ENCODE results near the gene HOXB4.

HOXB4 gene

DNA sequence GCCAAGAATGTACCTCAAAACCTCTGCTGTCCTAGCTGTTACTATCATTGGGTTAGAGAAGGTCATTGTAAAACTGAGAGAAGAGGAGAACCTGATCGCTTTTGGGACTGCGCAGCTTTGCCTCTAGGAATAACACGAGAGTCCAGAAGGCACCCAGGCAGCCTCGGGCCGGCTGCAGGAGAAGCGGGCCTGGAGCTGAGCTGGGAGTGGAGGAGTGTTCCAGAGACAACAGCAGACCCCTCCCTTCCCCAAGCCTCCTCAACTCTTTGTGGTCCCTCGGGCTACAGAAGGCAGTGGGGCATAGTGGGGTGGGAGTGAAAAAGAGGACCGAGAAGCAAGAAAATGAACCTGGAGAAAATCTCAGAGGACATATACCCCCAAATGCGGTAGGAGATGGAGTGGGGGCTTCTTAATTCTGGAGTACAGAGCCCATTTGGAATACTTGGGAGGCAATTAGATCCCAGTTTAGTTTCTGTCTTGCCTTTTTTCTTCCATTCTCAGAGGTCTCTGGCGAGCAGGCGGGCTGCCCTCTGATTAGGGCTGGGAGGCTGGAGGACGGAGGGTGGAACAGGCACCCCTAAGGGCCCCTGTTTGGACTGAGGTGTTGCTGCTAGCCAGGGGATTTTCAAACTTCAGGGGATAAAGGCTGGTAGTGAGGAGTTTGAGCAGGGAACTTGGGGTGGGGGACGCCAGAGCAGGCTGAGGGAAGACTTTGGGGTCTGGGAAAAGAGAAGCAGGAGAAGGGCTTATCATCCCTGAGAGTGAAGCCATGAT, 19.9 kb downstream of the HOXB4 start:
- no peak for DNase-seq

DNA sequence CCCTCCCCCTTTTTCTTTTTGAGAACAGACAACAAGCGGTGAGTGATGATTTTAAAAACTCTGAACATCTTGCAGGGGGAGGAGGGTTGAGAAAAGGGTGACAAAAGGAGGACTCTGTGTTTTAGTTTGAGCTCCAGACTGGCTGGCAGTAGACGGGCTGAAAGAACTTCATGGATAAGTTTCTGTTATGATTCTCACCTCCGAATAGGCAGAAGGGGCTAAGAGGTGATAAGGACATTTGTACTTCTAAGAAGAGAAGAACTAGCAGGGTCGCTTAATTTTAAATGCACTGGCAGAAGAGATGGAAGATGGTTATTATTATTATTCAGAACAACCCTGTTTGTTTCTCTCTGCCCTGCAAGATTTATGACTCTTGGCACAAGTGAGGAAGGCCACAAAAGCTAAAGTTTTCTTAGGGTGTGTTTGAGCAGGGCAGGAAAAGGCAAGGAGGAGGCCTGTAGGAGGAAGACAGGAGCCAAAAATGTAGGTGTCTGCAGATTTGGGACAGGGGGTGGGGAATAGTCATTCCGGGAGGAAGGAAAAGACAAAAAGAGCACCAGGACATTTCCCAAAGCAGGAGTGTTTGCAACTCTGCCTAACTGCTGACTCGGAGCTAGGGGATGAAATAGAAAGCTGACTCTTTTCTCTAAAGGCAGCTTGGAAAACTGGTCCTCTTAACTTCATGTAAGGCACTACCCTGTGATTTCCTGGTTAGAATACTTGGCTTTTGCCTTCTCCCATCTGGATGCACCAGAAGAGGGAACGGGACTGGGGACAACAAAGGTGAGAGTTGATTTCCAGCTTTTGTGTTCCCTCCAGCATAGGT, 21.4 kb downstream of the HOXB4 start:
- no peak for DNase-seq

DNA sequence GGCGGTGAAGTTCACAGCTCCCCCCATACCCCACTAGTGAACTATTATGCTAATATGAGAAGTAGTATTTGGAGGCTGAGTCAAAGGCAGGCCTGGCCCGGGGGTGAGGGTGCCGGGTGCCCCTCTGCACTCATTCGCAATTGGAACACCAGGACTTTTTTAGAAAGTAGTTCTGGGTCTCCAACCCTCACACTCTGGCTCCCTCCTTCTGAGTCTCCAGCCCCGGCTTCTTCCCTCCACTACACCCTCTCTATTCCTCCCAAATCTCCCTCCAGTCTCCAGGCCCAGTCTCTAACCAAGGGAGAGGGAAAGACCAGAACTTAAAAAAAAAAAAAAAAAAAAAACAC, 21.9 kb downstream of the HOXB4 start:
- DNase-seq = no peak

DNA sequence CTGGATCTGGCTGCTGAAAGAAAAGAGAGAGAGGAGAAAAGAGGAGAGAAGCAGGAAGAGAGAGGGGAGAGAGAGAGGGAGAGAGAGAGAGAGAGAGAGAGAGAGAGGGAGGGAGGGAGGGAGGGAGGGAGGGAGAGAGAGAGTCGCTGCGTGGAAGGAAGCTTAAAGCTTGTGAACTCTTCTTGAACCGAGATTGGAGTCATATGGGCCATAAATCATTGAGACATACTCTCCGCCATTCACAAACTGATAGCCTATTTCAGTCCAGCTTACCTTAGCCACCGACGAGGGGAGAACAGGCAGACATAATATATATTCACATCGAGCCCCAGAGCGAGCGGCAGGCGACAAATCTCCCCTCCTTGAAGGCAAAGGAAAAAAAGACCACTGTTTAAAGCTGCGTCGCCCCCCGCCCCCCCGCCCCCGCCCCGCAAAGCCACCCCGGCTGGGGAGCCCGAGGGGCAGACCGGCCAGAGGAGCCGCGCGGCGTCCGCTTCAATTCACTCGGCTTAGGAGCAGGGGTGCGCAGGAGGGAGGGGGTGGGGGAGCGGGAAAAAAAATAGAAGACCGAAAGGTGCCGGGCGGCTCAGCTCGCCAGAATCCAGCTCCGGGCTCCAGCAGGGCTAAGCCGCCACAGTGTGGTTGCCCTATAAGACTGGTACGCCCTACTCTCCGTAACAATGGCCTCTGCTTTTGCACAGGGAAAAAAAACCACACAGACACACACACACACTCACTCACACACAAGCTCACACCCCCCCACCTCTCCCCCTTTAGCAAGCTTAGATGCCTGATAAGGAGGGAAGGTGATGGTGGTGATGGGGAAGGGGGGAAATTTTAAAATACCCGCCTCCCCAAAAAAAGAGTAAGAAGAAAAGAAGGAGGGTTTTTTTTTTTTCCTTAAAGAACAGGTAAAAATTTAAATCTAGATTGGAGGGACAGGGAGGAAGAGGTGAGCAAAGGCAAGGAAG, 22.6 kb downstream of the HOXB4 start:
- DNase-seq = no peak

DNA sequence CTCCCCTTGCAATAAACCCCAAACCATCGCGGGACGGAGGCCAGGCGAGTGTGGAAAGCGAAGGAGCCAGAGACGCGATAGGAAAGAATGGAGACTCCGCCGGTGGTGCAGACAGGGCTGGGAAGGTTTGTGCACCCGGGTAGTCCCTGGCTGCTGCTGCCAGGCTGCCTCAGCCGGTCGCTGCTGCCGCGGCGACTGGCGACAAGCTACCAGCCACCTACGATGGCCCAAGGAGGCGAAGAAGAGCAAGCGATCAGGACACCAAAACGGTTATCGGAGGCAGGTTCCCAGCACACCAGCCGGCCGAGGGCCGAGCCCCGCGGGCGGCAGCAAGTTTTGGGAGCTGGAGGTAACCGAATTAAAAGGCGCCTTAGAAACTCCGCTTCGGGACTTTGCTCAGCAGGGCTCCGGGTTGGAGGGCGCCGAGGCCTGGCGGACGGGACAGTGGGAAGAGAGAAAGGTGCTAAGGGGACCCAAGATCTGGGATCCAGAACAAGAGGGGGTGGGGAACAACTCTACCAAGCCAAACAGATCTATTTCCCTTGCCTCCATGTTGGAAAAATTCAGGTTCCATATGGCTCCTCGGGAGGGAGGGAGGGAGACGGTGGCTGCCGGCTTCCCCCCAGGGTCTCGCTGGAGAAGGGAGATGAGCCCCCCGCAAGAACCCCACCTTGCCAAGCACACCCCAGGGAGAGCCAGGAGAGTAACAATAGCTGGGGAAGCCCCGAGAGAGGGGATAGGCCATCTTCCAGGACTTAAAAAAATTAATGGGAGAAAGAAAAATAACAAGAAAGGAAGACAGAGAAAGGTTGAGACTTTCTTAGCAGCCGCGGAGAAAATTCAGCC, 23.5 kb downstream of the HOXB4 start:
- no peak for DNase-seq

DNA sequence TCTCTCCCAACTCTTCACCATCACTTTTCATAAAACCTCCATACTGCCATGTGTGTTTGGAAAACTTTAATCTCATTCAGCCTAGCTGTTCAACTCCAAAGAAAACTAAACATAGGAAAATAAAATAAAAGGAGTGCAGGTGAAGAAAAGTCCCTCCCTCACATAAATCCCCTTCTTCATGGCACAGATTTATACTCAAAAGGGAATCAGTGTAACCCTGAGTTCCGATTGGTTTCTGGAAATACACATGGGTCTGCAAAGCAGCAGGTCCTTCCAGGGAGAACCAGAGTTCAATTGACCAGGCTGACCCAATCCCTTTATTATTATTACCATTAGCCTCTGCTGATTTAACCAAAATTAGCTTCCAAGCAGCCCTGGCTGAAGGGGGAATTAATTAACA, 24.3 kb downstream of the HOXB4 start:
- DNase-seq = no peak

DNA sequence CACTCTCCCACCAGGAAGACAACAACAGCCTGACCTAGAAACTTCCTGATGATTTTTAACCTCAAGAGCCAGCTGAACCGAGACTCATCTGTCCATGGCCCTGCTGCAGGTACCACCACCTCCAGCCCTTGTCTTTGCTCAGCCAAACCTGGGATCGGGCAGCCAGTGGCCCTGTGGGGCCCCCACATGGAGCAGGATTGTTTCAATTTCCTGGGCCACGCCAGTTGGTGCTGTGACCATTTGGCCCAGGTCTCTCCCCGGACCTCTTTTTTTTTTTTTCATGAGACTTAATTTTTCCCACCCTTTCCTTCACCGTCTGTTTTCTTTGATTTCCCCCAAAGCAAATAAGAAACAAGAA, 25.0 kb downstream of the HOXB4 start:
- no peak for DNase-seq

DNA sequence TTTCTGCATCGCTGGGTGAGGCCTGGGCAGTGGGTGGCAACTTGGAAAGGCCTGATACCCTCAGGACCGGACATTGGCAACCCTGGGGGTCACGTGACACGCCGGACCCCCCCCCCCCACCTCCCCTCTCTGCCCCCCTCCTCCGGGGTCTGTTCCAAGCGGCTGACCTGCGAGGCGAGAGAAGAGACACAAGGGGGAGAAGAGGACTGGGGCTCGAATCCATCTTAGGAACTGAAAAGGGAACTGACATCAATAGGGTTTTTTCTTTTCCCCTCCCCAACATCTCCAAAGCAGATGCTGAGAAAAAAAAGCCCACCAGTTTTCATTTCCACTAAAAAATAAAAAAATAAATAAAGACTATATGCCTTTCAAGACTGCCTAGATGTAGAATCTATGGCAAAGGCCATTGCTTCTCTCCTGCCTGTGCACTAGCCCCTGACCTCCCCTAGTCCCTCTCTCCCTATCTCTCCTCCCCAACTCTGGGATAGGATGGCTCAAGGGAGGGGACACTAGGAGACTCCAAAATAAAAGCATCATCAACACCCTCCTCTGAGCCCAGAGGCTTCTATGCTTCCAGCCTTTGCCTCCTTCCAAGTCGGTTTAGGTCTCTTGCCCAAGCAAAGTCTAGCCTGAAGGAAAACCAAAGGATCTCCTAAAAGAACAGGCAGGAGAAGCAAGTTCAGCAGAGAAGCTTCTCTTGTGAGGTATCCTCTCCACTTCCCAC, 25.5 kb downstream of the HOXB4 start:
- DNase-seq = no peak

DNA sequence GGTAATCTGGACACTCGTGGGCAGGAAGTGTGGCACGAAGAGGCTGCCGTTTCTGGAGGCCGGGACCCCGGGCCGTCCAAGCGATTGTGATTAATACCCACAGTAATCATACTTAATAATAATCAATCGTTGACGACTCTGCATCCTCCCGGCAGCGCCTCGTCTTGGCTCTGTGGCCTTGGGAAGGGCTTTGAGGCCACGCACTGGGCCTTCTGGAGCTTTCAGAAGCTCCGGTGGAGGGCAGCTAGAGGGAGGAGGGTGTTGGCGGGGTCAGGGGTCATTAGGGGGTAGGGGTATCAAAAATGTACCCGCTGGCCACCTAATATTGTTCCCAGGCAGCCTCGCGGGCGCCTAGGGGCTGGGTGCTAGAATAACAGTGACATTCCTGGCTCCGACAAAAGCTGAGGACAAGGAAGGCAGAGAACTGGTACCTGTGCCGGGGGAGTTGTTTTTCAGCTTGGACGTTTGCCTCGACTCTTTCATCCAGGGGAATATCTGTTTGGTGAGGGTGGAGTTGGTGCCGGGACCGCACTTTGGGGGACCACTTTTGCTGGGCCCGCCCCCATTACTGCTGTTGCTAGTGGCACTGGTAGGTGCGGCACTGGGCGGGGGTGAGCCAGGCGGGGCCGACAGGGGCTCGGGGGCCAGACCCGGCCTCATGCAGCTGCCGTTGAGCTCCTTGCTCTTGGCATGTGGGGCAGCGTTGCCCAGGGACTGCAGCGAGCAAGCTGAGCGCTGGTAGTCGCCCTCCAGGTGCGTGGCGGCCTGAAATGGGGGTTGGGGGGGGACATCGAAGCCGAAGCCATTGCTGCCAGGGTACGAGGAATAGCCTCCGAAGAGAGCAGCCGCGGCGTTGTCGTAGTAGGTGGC, 26.3 kb downstream of the HOXB4 start:
- DNase-seq = no peak

DNA sequence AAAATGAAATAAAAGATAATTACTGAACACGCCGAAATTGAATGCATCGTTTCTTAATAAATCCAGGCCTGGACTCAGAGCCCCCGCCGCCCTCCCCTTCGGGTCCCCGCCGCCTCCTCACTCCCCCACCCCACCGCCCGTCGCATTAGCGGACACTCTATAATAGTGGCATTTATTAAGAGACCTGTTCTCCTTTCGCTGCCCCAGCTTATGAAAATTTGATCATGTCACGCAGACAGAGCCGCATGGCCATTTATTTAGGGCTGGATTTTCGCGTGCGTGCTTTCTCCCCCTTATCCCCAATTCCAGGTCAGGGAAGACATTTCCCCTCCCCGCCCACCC, 27.0 kb downstream of the HOXB4 start:
- no peak for DNase-seq

DNA sequence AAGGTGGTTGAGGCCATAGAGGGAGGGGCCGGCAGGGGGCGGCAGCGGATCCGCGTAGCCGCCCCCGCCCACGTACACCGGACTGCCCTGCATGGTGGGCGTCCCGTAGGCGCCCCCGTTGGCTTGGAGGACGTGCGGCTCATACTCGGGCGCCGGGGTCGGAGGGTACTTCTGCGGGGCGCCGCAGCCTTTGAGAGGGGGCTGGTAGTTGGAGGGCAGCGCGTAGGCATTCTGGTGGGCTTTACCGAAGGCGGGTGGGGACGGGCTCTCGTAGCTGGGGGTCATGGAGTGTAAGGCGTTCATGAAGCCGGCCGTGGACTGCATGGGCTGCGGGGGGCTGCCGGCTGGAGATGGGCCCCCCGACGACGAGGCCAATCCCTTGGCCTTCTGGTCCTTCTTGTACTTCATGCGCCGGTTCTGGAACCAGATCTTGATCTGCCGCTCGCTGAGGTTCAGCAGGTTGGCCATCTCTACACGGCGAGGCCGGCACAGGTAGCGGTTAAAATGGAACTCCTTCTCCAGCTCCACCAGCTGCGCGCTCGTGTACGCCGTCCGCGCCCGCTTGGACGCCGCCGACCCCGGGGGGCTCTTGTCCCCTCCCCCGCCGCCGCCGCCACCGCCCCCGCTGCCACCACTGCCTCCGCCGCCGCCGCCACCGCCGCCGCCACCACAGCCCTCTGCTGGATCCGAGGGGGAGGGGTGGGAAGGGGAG, 27.5 kb downstream of the HOXB4 start:
- no peak for DNase-seq

DNA sequence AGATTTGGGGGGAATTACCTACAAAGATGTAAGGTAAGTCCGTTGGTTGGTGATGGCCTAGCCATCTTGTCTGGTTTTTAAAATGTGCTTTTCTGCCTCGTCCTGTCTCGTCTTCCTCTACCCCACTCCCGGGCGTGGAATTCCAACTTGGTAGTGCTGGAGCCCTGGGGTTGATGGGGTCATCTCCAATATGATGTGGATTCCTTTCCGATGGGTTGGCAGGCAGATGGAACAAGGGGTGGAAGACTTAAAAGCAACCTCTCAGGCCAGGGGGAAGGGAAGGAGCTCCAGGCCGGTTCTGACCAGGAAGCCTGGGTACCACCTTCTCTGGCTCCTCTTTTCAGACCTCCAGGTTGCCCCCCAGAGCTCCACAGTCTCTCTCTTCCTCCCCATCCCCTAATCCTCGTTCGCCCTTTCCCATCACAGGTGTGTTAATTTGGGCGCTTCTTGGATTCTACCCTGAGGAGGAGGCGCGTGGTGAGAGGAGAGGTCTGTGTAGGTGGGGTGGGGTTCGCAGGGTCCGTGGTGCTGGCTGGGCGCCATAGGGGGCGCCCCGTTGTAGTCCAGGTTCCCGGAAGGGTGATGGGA, 28.1 kb downstream of the HOXB4 start:
- no peak for DNase-seq

DNA sequence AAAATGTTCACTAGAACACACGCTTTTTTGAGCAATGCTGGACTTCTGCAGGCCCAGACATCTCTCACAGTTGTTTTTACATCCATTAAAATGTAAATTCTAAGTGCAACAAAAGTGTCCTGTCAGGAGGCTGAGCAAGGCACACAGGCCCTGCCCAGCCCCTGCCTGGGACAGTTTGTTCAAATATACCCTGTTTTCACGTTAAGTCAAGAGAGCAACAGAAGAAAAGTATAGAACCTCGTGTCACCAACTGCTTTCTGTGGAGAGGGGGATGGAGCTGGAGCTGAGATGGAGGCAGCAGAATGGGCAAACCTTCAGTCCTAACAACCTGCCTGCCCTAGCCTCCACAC, 28.9 kb downstream of the HOXB4 start:
- no peak for DNase-seq

DNA sequence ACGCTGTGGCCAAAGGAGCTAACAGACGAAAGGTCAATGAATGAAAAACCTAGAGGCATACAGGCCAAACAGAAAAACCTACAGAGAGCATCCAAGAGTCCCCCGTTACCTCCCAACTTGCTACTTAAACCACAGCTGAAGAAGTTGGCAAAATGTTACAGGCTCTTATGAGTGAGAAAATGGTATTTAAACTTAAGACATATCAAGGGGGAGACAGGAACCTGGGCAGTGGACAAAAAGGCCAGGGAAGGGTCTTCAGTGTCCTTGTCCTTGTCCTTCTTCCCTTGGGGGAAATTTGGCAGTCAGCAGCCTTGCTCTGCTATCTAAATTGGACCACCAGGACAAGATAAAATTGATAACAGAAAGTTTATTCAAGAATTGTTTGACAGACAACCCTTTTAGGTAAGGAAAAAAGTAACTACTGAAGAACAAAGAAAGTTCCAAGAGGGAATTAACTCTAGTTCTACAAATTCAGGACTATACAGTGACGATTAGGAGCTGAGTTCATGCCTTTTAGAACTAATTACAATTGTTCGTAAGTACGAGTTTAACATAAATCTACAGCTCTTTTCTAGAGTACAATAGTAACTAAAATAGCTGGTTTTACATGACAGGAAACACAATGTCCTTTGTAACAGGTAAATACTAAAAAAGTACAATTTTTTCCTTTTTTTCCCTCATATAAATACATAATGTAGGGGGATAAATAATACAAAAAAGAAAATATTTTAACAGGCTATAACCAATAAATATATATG, 29.4 kb downstream of the HOXB4 start:
- no peak for DNase-seq

DNA sequence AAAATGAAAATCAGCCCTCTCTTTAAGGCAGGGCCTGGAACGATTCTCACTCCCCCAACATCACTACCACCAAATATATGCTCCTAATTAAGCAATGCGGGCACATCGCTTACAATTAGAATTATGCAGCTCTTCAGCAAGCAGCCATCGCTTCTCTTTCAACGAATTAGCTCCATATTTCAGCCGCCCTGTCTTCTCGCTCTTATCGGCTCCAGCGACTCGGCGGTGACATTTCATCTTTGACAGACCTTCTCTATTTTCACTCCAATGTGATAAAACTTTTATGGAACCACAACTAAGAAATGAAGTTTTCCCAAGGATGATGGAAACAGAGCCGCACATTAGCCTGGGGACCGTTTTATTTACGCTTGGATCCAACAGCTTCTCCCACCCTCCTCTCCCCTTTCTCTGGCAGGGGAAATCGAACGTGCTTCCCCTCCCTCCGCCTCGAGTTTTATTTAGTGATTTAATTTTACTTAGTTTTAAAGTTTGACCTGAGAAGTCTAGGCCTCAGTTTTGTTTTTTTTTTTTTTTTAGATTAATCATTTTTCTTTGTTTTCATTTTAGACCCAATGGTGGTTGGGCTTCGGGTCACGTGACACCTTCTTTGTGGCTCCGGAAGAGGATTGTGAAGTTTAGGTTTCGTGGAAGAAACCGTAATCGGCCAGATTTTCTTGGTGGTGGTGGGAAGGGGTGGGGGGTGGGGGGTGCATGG, 30.2 kb downstream of the HOXB4 start:
- peak in 2 of 3 donors; percentile 32 to 38 for DNase-seq

DNA sequence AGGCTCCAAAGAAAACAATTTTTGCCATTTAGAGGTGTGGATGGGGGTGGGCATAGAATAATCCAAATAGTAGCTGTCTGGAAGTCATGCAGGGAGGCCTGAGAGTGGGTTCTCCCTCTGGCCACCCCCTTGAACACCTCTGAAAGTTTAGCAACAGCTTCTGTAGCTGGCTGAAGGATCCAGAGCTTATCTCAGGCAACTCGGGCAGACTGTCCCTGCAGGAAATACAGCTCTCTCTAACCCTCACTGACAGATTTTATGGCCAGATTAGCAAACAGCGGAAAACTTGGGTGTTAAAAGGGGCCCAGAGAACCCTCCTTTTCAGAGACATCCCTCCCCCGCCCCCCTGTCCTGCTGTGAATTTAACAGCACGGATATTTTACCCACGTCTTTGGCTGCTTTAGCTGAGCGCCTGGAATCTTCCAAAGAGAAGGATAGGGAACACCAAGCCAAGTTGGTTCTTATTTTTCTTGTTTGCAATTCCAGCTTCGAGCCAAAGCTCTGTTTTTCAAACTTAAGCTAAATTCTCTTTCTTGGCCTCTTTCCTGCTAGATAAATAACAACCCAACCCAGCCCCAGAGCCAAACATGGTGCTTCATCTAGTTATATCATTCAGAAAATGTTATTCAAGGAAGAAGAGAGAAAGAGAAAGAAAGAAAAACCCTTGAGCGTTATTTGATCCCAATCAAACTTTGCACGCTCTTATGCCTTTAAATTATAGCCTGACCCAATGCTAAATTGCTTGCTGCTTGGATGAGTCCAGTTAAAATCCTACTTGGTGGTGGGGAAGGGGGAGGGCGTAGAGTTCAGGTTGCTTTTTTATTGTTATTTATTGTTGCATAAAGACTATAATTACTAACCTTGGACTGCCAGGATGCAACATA, 31.0 kb downstream of the HOXB4 start:
- no peak for DNase-seq

All from suppressor macrophage treated with lipopolysaccharide for 1 hour (primary cell).